ENCODE results near the gene TNS4. TPM values are rescaled to one million over a fixed set of nuclear protein-coding genes. Genes with fewer than 3 reads are reported as not detected.

Gene TNS4
- total RNA-seq, 1 experiment from 2014 or later = 0.59 TPM

DNA sequence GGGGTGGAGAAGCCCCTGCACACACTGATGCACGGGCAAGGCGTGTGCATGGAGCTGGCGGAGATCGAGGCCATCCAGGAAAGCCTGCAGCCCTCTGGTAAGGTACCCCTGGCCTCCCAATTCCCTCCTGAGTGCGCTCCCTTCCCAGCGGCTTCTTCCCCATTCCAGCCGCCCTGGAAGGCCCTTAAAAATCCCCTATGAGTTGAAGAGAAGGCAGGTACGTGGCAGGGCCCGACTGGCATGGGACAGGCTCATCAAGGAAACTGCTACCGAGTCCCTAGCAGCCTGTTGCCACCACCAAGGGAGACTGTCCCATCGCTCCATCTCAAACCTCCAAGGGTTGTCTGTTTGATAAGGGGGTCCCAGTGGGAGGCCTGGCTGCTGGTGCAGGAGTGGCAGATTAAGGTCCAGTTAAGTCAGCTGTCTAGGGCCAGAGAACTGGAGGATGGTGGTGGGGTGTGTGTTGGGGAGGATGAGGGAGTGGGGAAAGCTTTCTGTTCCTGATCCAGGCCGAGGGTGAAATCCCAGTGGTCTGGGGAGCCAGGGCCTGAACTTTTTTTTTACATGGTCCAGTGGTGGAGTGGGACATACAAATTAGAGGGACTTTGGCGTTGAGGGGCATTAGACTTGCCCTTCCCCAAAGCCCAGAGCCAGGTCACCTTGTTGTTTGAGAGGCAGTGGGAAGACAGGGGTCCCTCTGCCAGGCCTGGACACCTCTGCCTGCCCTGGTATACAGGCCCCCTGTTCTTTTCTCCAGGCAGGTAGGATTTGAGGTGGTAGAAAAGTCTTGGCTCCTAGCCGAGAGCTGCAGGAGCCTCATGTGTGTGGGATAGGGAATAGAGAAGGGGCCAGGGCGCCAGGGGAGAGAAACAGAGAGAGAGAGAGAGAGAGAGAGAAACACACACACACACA, 57.2 kb downstream of the TNS4 start:
- Histone ChIP-seq H3K23ac (ENCODE audit: insufficient read length, low read depth, low read length) (no peak overlapping the region), H3K14ac (ENCODE audit: insufficient read depth, low read length) (peak overlapping the region; percentile 85; the same call in 1 of the 2 replicates), H3K4me2 (ENCODE audit: insufficient read depth, insufficient read length, low read length) (peak overlapping the region; percentile 78), H4K20me1 (ENCODE audit: control insufficient read depth, insufficient read depth, insufficient read length) (no peaks in the 10 kb centered on the region), H3K9ac (ENCODE audit: extremely low read depth, insufficient read length, low read length) (peak overlapping the region; percentile 61), H4K5ac (ENCODE audit: insufficient read length, low read depth, low read length) (no peak overlapping the region), H2AK5ac (ENCODE audit: insufficient read length, low read length) (no peak overlapping the region), H3K23me2 (ENCODE audit: insufficient read length, low read depth, low read length, poor library complexity, severe bottlenecking) (peaks cover 19% of the 10 kb centered on the region), H3K27me3 (ENCODE audit: insufficient read depth, low read length) (no peaks in the 10 kb centered on the region), H2BK5ac (ENCODE audit: insufficient read length, low read length) (no peak overlapping the region), H2BK20ac (ENCODE audit: low read depth, low read length, poor library complexity, severe bottlenecking) (no peak overlapping the region), H4K8ac (replicated peaks; ENCODE audit: insufficient read length, low read depth, low read length) (no peak overlapping the region), H3K79me2 (ENCODE audit: insufficient read depth, low read length) (no peaks in the 10 kb centered on the region; the same call in 1 of the 2 replicates), H3K4me1 (ENCODE audit: insufficient read depth, low read length) (peaks cover 9% of the 10 kb centered on the region), H2BK12ac (ENCODE audit: insufficient read length, low read depth, low read length) (no peak overlapping the region), H2BK15ac (ENCODE audit: low read depth, low read length) (no peak overlapping the region; the same call in 1 of the 2 replicates), H3K18ac (ENCODE audit: insufficient read length, low read depth, low read length) (no peak overlapping the region), H3K27ac (ENCODE audit: insufficient read length, low read depth, low read length) (no peak overlapping the region), H4K91ac (ENCODE audit: insufficient read length, low read depth, low read length) (no peak overlapping the region), H3K79me1 (ENCODE audit: insufficient read depth, low read depth, low read length, poor library complexity, severe bottlenecking) (no peaks in the 10 kb centered on the region), H3K9me3 (ENCODE audit: control insufficient read depth, low read depth, low read length) (no peaks in the 10 kb centered on the region), H2AFZ (ENCODE audit: low read length) (no peak overlapping the region), H3T11ph (ENCODE audit: low read length) (no peak overlapping the region), H3K56ac (ENCODE audit: insufficient read length, low read depth, low read length) (no peak overlapping the region), H2BK120ac (ENCODE audit: low read depth, low read length, poor library complexity, severe bottlenecking) (no peak overlapping the region), H3K4ac (ENCODE audit: low read depth, low read length) (no peak overlapping the region)
- Mint-ChIP-seq H3K4me1 (peaks cover 35 to 42% of the 10 kb centered on the region in 2 experiments), H3K4me3 (peak overlapping the region; percentile 73 to 94), H3K36me3 (ENCODE audit: insufficient read depth in 1 of 3, low read depth in 3 of 3) (peaks cover 0 to 6% (median 0%) of the 10 kb centered on the region in 3 experiments; a peak in 3 of 7 replicates), H3K27me3 (ENCODE audit: low read depth) (peaks cover 23% of the 10 kb centered on the region), H3K27ac (no peak overlapping the region), H3K9me3 (no peaks in the 10 kb centered on the region; a peak in 1 of 5 replicates)
- no CpG with 5 or more reads among the region's 15 CpGs for WGBS (ENCODE audit: extremely low coverage, insufficient read length, low lambda C conversion rate)
- TF ChIP-seq, protein P1, sequence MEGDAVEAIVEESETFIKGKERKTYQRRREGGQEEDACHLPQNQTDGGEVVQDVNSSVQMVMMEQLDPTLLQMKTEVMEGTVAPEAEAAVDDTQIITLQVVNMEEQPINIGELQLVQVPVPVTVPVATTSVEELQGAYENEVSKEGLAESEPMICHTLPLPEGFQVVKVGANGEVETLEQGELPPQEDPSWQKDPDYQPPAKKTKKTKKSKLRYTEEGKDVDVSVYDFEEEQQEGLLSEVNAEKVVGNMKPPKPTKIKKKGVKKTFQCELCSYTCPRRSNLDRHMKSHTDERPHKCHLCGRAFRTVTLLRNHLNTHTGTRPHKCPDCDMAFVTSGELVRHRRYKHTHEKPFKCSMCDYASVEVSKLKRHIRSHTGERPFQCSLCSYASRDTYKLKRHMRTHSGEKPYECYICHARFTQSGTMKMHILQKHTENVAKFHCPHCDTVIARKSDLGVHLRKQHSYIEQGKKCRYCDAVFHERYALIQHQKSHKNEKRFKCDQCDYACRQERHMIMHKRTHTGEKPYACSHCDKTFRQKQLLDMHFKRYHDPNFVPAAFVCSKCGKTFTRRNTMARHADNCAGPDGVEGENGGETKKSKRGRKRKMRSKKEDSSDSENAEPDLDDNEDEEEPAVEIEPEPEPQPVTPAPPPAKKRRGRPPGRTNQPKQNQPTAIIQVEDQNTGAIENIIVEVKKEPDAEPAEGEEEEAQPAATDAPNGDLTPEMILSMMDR (conservative IDR thresholded peaks at IDR 0.05) = no peak
- no peak for DNase-seq
